ENCODE measurements around the gene FBXO2. TPM values are rescaled to one million over a fixed set of nuclear protein-coding genes. Genes with fewer than 3 reads are reported as not detected.

FBXO2 gene
- total and polyA plus RNA-seq, 11 donors: 0.83 to 7.5 (median 2.5) TPM

GRCh38 chr1:11652203-11652780 lies 1.9 kb downstream of the FBXO2 start:
- Histone ChIP-seq H3K4me1 (peaks cover 2 to 50% (median 25%) of the 10 kb centered on the region in 12 donors), H3K36me3 (peaks cover 0 to 7% (median 0%) of the 10 kb centered on the region in 9 donors), H3K4me3 (no peak overlapping the region), H3K27me3 (peaks cover 0 to 38% (median 15%) of the 10 kb centered on the region in 9 donors), H3K9me3 (no peaks in the 10 kb centered on the region), H3K27ac (no peak overlapping the region)
- ATAC-seq (no peak), DNase-seq (no peak)
- intact Hi-C loops (cut with DNase I): loop anchor here in 3 of 10 donors (5.0 kb wide), 1 partner anchor 65 kb away; no protein-coding TSS in a partner anchor
- no peak for TF ChIP-seq POLR2A (IDR thresholded peaks at IDR 0.05)
- WGBS, 4 donors: 80 to 90% (median 85%) methylated on average over 11 of the region's 11 CpGs

- no peaks in the 10 kb centered on the region for H3K36me3 ChIP-seq
- H3K4me3 ChIP-seq: peak overlapping the region in 1 of 12 donors; percentile 39
- intact Hi-C loops (cut with DNase I): loop anchor here in 5 of 10 donors (2.0 to 5.0 kb wide), 2 partner anchors 66 to 68 kb away; no protein-coding TSS in a partner anchor
- 79 to 82% (median 80%) methylated on average over 4 of the region's 4 CpGs for WGBS, 4 donors
- TF ChIP-seq POLR2A (IDR thresholded peaks at IDR 0.05): no peak
- no peak for TF ChIP-seq CTCF (IDR thresholded peaks at IDR 0.05)
- no peak for ATAC-seq
- peaks cover 0 to 38% (median 17%) of the 10 kb centered on the region in 9 donors for H3K27me3 ChIP-seq
- H3K4me1 ChIP-seq: peaks cover 2 to 50% (median 25%) of the 10 kb centered on the region in 12 donors
- no peaks in the 10 kb centered on the region for H3K9me3 ChIP-seq
- no peak overlapping the region for H3K27ac ChIP-seq
- DNase-seq: no peak
These were observed 3.2 kb downstream of the FBXO2 start for GRCh38 chr1:11651017-11651416.

- Histone ChIP-seq H3K36me3 (no peaks in the 10 kb centered on the region), H3K9me3 (no peaks in the 10 kb centered on the region), H3K27ac (no peak overlapping the region), H3K4me1 (peaks cover 1 to 45% (median 23%) of the 10 kb centered on the region in 12 donors), H3K27me3 (peaks cover 0 to 33% (median 17%) of the 10 kb centered on the region in 9 donors), H3K4me3 (peak overlapping the region in 5 of 12 donors; percentile 3 to 39 (median 22))
- peak; percentile 51 to 77 (median 59) for TF ChIP-seq CTCF (IDR thresholded peaks at IDR 0.05)
- no peak for TF ChIP-seq POLR2A (IDR thresholded peaks at IDR 0.05)
- DNase-seq (peak; percentile 61 to 92 (median 81)), ATAC-seq (peak; percentile 43 to 73 (median 66))
- intact Hi-C loops (cut with DNase I): loop anchor here in 6 of 10 donors (1.0 to 5.0 kb wide), 3 partner anchors 67 to 69 kb away; no protein-coding TSS in a partner anchor
- WGBS, 4 donors: 8 to 10% (median 9%) methylated on average over 21 to 47 of the region's 47 CpGs
These were observed 3.8 kb downstream of the FBXO2 start for GRCh38 chr1:11650331-11650991.

- Histone ChIP-seq H3K27ac (no peak overlapping the region), H3K36me3 (no peaks in the 10 kb centered on the region), H3K27me3 (peaks cover 0 to 33% (median 17%) of the 10 kb centered on the region in 9 donors), H3K4me3 (peak overlapping the region in 1 of 12 donors; percentile 39), H3K9me3 (no peaks in the 10 kb centered on the region), H3K4me1 (peaks cover 0 to 38% (median 18%) of the 10 kb centered on the region in 12 donors)
- DNase-seq (no peak), ATAC-seq (peak in 1 of 4 donors; percentile 3)
- intact Hi-C loops (cut with DNase I): loop anchor here in 7 of 10 donors (1.0 to 5.0 kb wide), 7 partner anchors 68 to 612 kb away; no protein-coding TSS in a partner anchor
- 30 to 42% (median 40%) methylated on average over 18 to 21 of the region's 21 CpGs for WGBS, 4 donors
- TF ChIP-seq POLR2A (IDR thresholded peaks at IDR 0.05) (no peak), CTCF (IDR thresholded peaks at IDR 0.05) (no peak)
These were observed 4.5 kb downstream of the FBXO2 start for GRCh38 chr1:11649624-11650330.

All from heart left ventricle (tissue), 16 donors.